Karpas-422 (cell line): ENCODE measurements around the gene KCNJ6. TPM values are rescaled to one million over a fixed set of nuclear protein-coding genes. Genes with fewer than 3 reads are reported as not detected.

ENCODE experiments used
- DNase-seq: peaks from one replicate; pipeline ENCODE4 v3.0.0-alpha.2; 2015
- H2AFZ ChIP-seq: fragments of 200-600 bp; sonication (generic); 2 replicates; pipeline ENCODE4 v1.6.1; 2014; ENCODE audit warnings: antibody characterized with exemption, low read length, mixed read lengths
- H3K27ac ChIP-seq: fragments of 200-600 bp; sonication (generic); 2 replicates; pipeline ENCODE4 v1.5.1; 2014; ENCODE audit warnings: mild to moderate bottlenecking, low read length, moderate library complexity
- H3K27me3 ChIP-seq: fragments of 200-600 bp; sonication (generic); 2 replicates; pipeline ENCODE4 v1.6.1; 2014; ENCODE audit warnings: low read length, mixed read lengths
- H3K36me3 ChIP-seq: fragments of 200-600 bp; sonication (generic); 2 replicates; pipeline ENCODE4 v1.6.1; 2014; ENCODE audit warnings: low read length, mixed read lengths; ENCODE audit not compliant: insufficient read depth
- H3K4me1 ChIP-seq: fragments of 200-600 bp; sonication (generic); 2 replicates; pipeline ENCODE4 v1.6.1; 2014; ENCODE audit warnings: mild to moderate bottlenecking, low read length, mixed read lengths
- H3K4me2 ChIP-seq: fragments of 200-600 bp; sonication (generic); 2 replicates; pipeline ENCODE4 v1.6.1; 2014; ENCODE audit warnings: low read length, low read depth, mild to moderate bottlenecking; ENCODE audit not compliant: poor library complexity, severe bottlenecking
- H3K4me3 ChIP-seq: fragments of 200-600 bp; sonication (generic); 2 replicates; pipeline ENCODE4 v1.5.1; 2014; ENCODE audit warnings: mild to moderate bottlenecking, antibody characterized with exemption, low read length, mixed read lengths
- H3K79me2 ChIP-seq: fragments of 200-600 bp; sonication (generic); 2 replicates; pipeline ENCODE4 v1.6.1; 2014; ENCODE audit warnings: mild to moderate bottlenecking, low read length, mixed read lengths
- H3K9ac ChIP-seq: fragments of 200-600 bp; sonication (generic); 2 replicates; pipeline ENCODE4 v1.6.0; 2014; ENCODE audit warnings: low read length
- H3K9me2 ChIP-seq: fragments of 200-600 bp; sonication (generic), shearing (Covaris generic); replicated peaks from 2 replicates; pipeline ENCODE4 v1.6.0; 2014; ENCODE audit warnings: mild to moderate bottlenecking, low read length, moderate library complexity; ENCODE audit not compliant: insufficient read depth
- H3K9me3 ChIP-seq: fragments of 300-700, 200-600 bp; sonication (generic); 2 replicates; pipeline ENCODE4 v1.6.1; 2014; ENCODE audit warnings: low read length, mixed read lengths
- H4K20me1 ChIP-seq: fragments of 200-600 bp; sonication (generic); 2 replicates; pipeline ENCODE4 v1.6.1; 2014; ENCODE audit warnings: mild to moderate bottlenecking, antibody characterized with exemption, low read length, low read depth; ENCODE audit not compliant: insufficient read depth
- total RNA-seq: library from RNA; depleted of rRNA; stranded (reverse); fragments of >200 nt; shearing (Covaris generic); gene quantifications from 2 replicates; pipeline ENCODE4 v1.2.3, GENCODE V29; 2014; ENCODE audit warnings: low replicate concordance

The KCNJ6 gene
- total RNA-seq, 1 experiment from 2014 or later, result not detected

DNA sequence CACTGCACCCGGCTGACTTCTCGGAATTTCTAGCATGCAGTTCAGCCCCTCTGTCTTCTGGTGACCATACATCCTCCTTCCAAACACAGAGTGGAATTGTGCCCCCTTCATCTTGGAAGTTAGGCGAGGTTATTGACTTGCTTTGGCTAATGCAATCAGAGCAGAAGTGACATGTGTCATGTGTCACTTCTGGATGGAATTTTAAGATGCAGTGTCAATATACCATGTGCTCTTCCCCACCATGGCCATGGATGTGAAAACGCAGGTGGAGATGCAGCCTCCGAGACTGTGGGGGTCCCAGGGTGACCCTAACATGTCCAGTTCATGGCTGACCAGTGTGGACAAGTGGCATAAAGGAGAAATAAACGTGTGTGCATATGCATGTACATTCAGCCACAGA is 83.0 kb downstream of the KCNJ6 start:
- no peak for DNase-seq
- Histone ChIP-seq H3K27ac (no peak overlapping the region), H3K27me3 (no peaks in the 10 kb centered on the region), H4K20me1 (no peaks in the 10 kb centered on the region), H3K4me2 (no peak overlapping the region), H2AFZ (no peak overlapping the region), H3K9me2 (no peaks in the 10 kb centered on the region), H3K79me2 (no peaks in the 10 kb centered on the region), H3K36me3 (no peaks in the 10 kb centered on the region), H3K4me1 (no peaks in the 10 kb centered on the region), H3K9ac (no peak overlapping the region), H3K4me3 (no peak overlapping the region), H3K9me3 (no peaks in the 10 kb centered on the region)

DNA sequence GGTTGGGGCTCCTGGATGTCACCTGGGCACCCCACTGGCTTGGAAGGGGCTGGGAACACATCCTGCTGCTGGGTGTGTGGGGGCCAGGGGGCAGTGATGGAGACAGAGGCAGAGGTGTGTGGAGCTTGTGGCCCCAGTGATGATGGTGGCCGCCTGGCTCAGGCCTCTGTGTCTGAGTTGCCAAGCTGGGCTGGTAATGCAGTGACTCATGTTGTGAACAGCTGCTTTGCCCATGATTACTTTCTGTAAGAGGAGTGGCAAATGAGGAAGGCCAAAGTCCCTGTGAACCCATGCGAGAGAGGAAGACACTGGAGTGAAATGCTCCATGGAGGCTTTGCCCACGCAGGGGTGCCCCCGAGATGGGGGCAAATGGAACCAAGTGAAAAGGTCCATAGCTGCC is 86.8 kb downstream of the KCNJ6 start:
- no peak overlapping the region for H3K4me3 ChIP-seq
- no peaks in the 10 kb centered on the region for H4K20me1 ChIP-seq
- no peaks in the 10 kb centered on the region for H3K9me3 ChIP-seq
- H3K9ac ChIP-seq, result no peak overlapping the region
- no peak overlapping the region for H3K4me2 ChIP-seq
- DNase-seq, result no peak
- H2AFZ ChIP-seq, result no peak overlapping the region
- no peaks in the 10 kb centered on the region for H3K9me2 ChIP-seq
- no peaks in the 10 kb centered on the region for H3K36me3 ChIP-seq
- H3K79me2 ChIP-seq, result no peaks in the 10 kb centered on the region
- no peaks in the 10 kb centered on the region for H3K27me3 ChIP-seq
- H3K4me1 ChIP-seq, result no peaks in the 10 kb centered on the region
- no peak overlapping the region for H3K27ac ChIP-seq

DNA sequence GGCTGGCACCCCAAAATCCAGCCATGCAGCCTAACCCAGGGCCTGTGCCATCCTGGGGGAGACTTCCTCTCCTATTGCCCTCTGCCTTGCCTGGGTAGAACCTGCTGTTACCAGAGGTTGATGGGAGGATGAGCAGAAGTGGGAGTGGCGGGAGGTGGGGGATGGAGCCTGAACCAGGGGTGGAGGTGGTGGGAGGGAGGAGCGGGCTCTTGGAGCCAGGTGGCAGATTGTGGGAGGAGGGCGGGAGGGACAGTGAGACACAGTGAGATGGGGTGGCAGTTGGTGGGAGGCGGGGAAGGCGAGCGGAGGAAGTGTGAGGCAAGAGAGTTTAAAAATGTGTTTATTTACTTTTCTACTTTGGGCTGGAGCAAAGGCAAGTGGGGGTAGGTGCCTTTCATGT is 87.3 kb downstream of the KCNJ6 start:
- Histone ChIP-seq H3K4me1 (no peaks in the 10 kb centered on the region), H2AFZ (no peak overlapping the region), H3K79me2 (no peaks in the 10 kb centered on the region), H3K4me2 (no peak overlapping the region), H3K27me3 (no peaks in the 10 kb centered on the region), H3K4me3 (no peak overlapping the region), H3K9me2 (no peaks in the 10 kb centered on the region), H4K20me1 (no peaks in the 10 kb centered on the region), H3K9me3 (no peaks in the 10 kb centered on the region), H3K9ac (no peak overlapping the region), H3K27ac (no peak overlapping the region), H3K36me3 (no peaks in the 10 kb centered on the region)
- DNase-seq, result no peak

DNA sequence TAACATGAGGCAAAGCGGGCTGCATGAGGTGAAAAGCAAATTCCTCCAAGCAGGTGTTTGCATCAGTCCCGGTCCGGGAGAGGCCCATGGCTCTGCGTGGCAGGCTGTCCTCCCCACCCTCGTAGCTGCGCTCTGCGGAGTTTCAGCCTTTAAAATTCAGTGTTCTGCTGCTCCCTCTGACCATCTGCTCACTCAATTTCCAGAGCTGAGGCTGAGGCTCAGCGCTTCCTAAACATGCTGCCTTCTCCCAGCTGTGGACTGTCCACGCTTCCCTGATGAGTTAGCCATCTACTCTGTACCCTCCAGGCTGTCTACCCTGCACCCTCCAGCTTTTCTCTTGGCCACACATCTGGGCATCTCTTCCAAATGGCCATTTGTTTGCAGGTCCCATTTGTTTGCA is 87.7 kb downstream of the KCNJ6 start:
- Histone ChIP-seq H3K27ac (no peak overlapping the region), H2AFZ (no peak overlapping the region), H3K9me3 (no peaks in the 10 kb centered on the region), H3K27me3 (no peaks in the 10 kb centered on the region), H3K9me2 (no peaks in the 10 kb centered on the region), H3K4me1 (no peaks in the 10 kb centered on the region), H3K4me2 (no peak overlapping the region), H4K20me1 (no peaks in the 10 kb centered on the region), H3K4me3 (no peak overlapping the region), H3K79me2 (no peaks in the 10 kb centered on the region), H3K9ac (no peak overlapping the region), H3K36me3 (no peaks in the 10 kb centered on the region)
- DNase-seq, result no peak

DNA sequence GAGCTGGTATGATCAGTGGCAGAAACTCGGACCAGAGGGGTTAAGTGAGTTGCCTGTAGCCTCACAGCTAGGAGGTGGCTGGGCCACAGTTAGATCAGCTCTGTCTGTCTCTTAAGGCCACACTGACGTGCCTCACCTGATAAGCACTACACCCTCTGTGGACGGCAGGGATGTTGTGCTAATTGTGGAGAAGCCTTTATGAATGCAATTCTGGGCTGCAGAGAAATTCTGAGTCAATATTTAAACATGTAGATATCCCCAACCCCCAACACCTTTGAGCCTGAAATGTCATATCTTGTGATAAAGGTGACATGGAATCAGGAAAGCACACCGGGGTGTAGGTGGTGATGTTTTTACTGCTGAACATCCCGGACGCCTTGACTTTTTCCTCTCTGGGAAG is 88.3 kb downstream of the KCNJ6 start:
- Histone ChIP-seq H3K9me3 (no peaks in the 10 kb centered on the region), H3K4me3 (no peak overlapping the region), H3K9me2 (no peaks in the 10 kb centered on the region), H3K27me3 (no peaks in the 10 kb centered on the region), H3K4me2 (no peak overlapping the region), H4K20me1 (no peaks in the 10 kb centered on the region), H3K79me2 (no peaks in the 10 kb centered on the region), H3K4me1 (no peaks in the 10 kb centered on the region), H3K9ac (no peak overlapping the region), H3K36me3 (no peaks in the 10 kb centered on the region), H3K27ac (no peak overlapping the region), H2AFZ (no peak overlapping the region)
- no peak for DNase-seq

- no peak overlapping the region for H3K27ac ChIP-seq
- no peaks in the 10 kb centered on the region for H3K36me3 ChIP-seq
- H3K4me2 ChIP-seq, result no peak overlapping the region
- H3K9me2 ChIP-seq, result no peaks in the 10 kb centered on the region
- H3K4me1 ChIP-seq, result no peaks in the 10 kb centered on the region
- no peaks in the 10 kb centered on the region for H3K79me2 ChIP-seq
- no peaks in the 10 kb centered on the region for H4K20me1 ChIP-seq
- H3K9me3 ChIP-seq, result no peaks in the 10 kb centered on the region
- H2AFZ ChIP-seq, result no peak overlapping the region
- no peaks in the 10 kb centered on the region for H3K27me3 ChIP-seq
- H3K4me3 ChIP-seq, result no peak overlapping the region
- H3K9ac ChIP-seq, result no peak overlapping the region
- peak; percentile 32 for DNase-seq
These were observed 94.3 kb downstream of the KCNJ6 start for GRCh38 chr21:37821786-37822450.

DNA sequence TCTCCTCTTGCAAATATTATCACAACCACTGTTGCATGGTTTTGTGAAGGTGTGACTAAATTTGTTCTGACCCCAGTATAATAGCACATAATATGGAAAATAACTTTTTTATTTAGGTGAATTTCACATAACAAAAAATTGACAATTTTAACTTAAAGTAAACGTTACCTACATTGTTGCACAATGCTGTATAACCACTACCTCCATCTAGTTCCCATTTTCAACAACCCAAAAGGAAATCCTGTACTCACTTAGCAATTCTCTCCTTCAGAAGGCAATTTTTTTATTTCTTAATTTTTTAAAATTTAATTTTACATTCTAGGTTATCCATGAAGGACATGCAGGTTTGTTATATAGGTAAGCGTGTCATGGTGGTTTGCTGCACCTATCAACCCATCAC is 95.2 kb downstream of the KCNJ6 start:
- H3K27ac ChIP-seq, result no peak overlapping the region
- DNase-seq, result no peak
- no peak overlapping the region for H2AFZ ChIP-seq
- no peaks in the 10 kb centered on the region for H3K27me3 ChIP-seq
- no peaks in the 10 kb centered on the region for H3K9me2 ChIP-seq
- H3K79me2 ChIP-seq, result no peaks in the 10 kb centered on the region
- H3K36me3 ChIP-seq, result no peaks in the 10 kb centered on the region
- no peak overlapping the region for H3K9ac ChIP-seq
- no peaks in the 10 kb centered on the region for H4K20me1 ChIP-seq
- H3K9me3 ChIP-seq, result no peaks in the 10 kb centered on the region
- no peaks in the 10 kb centered on the region for H3K4me1 ChIP-seq
- H3K4me2 ChIP-seq, result no peak overlapping the region
- H3K4me3 ChIP-seq, result no peak overlapping the region

DNA sequence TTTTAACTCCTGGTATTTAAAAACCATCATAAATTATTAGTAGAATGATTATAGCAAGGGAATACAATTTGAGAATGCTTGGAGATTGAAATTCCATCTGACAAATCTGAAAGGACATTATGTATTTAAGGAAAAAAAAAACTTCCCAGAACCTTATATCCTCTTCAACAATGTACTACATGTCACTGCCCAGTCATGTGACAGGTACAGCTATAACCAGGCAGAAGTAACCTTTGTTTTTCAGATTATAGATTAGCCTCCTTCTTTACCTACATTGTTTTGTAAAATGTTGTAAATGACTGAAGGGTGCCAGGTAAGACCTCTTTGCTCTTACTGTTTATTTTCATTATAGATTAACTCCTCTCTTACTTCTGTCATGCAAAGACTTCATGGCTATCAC is 96.9 kb downstream of the KCNJ6 start:
- Histone ChIP-seq H3K9ac (no peak overlapping the region), H3K9me2 (no peaks in the 10 kb centered on the region), H3K27me3 (no peaks in the 10 kb centered on the region), H3K27ac (no peak overlapping the region), H3K4me3 (no peak overlapping the region), H3K4me1 (no peaks in the 10 kb centered on the region), H3K4me2 (no peak overlapping the region), H4K20me1 (no peaks in the 10 kb centered on the region), H3K36me3 (no peaks in the 10 kb centered on the region), H2AFZ (no peak overlapping the region), H3K9me3 (no peaks in the 10 kb centered on the region), H3K79me2 (no peaks in the 10 kb centered on the region)
- no peak for DNase-seq

GRCh38 chr21:37817242-37817641 is 99.0 kb downstream of the KCNJ6 start:
- Histone ChIP-seq H3K4me2 (no peak overlapping the region), H2AFZ (no peak overlapping the region), H3K9me3 (peaks cover 7% of the 10 kb centered on the region; the same call in 1 of the 2 replicates), H3K27ac (no peak overlapping the region), H3K27me3 (no peaks in the 10 kb centered on the region), H3K79me2 (no peaks in the 10 kb centered on the region), H3K9ac (no peak overlapping the region), H3K36me3 (no peaks in the 10 kb centered on the region), H4K20me1 (no peaks in the 10 kb centered on the region), H3K4me3 (no peak overlapping the region), H3K4me1 (no peaks in the 10 kb centered on the region), H3K9me2 (no peaks in the 10 kb centered on the region)
- no peak for DNase-seq
